GM03348 (cell line): ENCODE results near the gene PCBP4.

ENCODE experiments used
- DNase-seq: peaks from one replicate; pipeline ENCODE4 v3.0.0; 2012; ENCODE audit warnings: low spot score

PCBP4 gene

GRCh38 chr3:51955175-51955892 is 11.9 kb downstream of the PCBP4 start, which contains the start of gene GPR62:
TSS of gene GPR62 (plus strand) at chr3:51955381. CDS start at chr3:51955653, 272 bp downstream.
- DNase-seq = no peak

- DNase-seq = no peak
Measured at GRCh38 chr3:51954713-51955112, 12.5 kb downstream of the PCBP4 start.

- no peak for DNase-seq
Measured at GRCh38 chr3:51954105-51954504, 13.1 kb downstream of the PCBP4 start.

- DNase-seq = peak; percentile 53
Measured at GRCh38 chr3:51953445-51953844, 13.8 kb downstream of the PCBP4 start.

GRCh38 chr3:51950899-51951298 is 16.4 kb downstream of the PCBP4 start:
- no peak for DNase-seq

- no peak for DNase-seq
Measured at GRCh38 chr3:51949121-51949520, 18.1 kb downstream of the PCBP4 start.

GRCh38 chr3:51948016-51948580 is 19.2 kb downstream of the PCBP4 start:
- DNase-seq = no peak

GRCh38 chr3:51947215-51947900 is 19.9 kb downstream of the PCBP4 start:
- DNase-seq = no peak

GRCh38 chr3:51946796-51947195 is 20.5 kb downstream of the PCBP4 start:
- DNase-seq = no peak

GRCh38 chr3:51945926-51946705 is 21.1 kb downstream of the PCBP4 start:
- DNase-seq = no peak

GRCh38 chr3:51945031-51945840 is 22.0 kb downstream of the PCBP4 start:
- no peak for DNase-seq

GRCh38 chr3:51944451-51945021 is 22.7 kb downstream of the PCBP4 start:
- no peak for DNase-seq

- no peak for DNase-seq
Measured at GRCh38 chr3:51943451-51944391, 23.5 kb downstream of the PCBP4 start.

GRCh38 chr3:51942603-51943450 is 24.4 kb downstream of the PCBP4 start:
- DNase-seq = peak; percentile 88

GRCh38 chr3:51941798-51942602 is 25.3 kb downstream of the PCBP4 start, which contains the start of the genes PARP3 and RRP9:
TSS of gene PARP3 (plus strand) at chr3:51942363. CDS start at chr3:51943356, 993 bp downstream.
TSS of gene RRP9 (minus strand) at chr3:51941904. CDS start at chr3:51941867, 37 bp downstream.
- DNase-seq = peak; percentile 100

- no peak for DNase-seq
Measured at GRCh38 chr3:51941463-51941797, 25.8 kb downstream of the PCBP4 start.

- peak; percentile 46 for DNase-seq
Measured at GRCh38 chr3:51940648-51941462, 26.4 kb downstream of the PCBP4 start.
